ENCODE data around the gene KAT6B.

Gene KAT6B

DNA sequence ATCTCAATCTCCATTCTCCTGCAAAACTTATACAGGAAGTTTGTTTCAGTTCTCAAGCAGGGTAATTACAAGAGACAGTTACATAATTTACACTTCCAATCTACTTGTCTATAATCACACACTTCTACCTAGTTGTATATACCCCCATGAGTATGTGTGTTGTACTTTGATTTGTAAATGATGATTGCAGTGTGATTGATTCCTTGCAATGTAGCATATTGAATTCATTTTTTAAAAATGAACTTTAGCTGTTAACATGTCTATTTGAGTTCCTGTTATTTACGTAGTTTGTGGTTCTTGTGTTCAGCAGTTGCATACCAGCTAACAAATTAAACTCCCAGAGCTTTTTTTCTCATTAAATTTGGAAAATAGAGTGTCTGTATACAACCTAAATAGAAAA lies 182.6 kb downstream of the KAT6B start:
- no peak overlapping the region for H3K4me3 ChIP-seq (ENCODE audit: low read depth, low read length)

DNA sequence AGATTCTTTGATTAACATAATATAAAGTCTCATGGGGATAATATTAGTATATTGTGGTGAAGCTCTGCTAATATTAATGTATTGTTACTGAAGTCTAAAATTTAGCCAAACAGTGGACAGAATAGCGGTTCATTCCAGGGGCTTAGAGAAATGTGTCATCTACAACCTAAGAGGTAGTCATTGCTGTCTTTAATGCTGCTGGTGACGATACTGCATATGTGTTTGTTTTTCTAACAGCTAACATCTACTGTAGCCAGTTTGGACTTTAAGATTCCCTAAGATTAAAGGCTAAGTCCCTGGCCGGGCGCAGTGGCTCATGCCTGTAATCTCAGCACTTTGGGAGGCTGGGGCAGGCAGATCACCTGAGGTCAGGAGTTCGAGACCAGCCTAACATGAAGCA lies 183.0 kb downstream of the KAT6B start:
- H3K4me3 ChIP-seq (ENCODE audit: low read depth, low read length) = no peak overlapping the region

DNA sequence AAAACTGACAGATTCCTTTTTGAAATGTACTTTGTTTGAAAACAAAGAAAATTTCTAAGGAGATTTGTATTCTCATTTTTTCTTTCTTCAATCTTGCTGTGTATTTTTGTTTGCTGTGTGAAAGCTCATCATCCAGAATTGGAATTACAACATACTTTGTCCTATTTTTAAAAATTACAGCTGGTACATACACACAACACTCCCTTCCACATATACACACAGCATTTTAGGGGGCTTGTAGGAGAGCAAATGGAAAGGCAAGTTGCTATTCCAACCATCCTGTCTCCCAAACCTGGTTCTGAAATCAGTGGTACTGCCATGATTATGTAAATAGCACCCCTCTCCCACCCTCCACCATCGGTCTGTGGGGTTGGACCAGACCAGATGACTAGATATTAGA lies 184.0 kb downstream of the KAT6B start:
- H3K4me3 ChIP-seq (ENCODE audit: low read depth, low read length) = no peak overlapping the region

DNA sequence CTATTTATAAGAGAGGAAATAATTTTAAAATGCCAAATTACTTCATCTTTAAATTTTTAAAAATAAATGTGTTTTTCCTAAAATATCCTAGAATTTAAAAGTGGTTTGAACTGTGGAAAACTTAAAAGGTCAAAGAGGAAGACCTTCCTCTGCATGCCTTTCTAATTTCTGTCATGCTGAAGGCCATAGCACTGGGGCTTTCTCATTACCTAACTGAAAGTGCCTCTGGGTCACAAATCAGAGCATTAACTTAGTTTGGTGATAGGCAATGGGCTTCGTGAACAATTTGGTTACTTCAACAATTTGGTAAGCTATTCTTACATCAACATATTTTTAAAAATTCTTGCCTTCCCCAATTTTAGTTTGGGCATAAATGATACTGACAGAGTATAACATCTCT lies 184.8 kb downstream of the KAT6B start:
- H3K4me3 ChIP-seq (ENCODE audit: low read depth, low read length) = no peak overlapping the region

DNA sequence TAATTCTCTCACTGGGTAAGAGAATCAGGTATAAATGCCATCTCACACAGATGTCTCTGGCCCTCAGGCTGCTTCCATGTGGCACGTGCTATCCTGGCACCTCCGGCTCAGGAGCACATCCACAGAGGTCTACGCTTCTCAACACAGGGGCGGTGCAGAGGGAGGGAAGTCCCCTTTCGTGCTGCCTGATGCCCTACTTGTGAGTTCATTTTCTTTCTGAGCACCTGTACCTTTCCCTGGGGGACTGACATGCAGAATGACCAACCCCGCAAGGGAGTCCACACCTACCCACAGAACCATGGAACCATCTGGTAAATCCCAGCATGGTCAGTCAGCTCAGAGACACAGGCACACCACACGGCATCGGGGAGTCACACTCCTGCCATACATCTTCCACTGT lies 186.1 kb downstream of the KAT6B start:
- no peak overlapping the region for H3K4me3 ChIP-seq (ENCODE audit: low read depth, low read length)

DNA sequence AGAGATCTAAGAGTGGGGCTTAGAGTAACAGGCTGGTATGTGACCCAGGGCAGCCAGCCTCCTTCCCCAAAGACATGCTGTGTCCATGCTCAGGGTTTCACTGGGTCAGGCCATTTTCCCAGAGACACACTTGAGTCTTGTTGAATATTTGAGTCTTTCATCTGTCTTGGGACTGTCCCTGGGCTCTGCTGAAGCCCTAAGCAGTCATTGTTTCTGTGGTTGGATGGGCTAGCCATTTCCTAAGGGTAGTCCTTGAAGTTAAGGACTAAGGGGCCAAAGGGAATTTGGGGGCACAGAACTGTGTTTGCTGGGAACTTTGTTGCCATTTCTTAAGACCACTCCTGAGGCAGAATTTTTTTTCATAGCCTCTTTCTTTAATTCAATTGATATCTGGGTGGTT lies 186.6 kb downstream of the KAT6B start:
- H3K4me3 ChIP-seq (ENCODE audit: low read depth, low read length) = no peak overlapping the region

DNA sequence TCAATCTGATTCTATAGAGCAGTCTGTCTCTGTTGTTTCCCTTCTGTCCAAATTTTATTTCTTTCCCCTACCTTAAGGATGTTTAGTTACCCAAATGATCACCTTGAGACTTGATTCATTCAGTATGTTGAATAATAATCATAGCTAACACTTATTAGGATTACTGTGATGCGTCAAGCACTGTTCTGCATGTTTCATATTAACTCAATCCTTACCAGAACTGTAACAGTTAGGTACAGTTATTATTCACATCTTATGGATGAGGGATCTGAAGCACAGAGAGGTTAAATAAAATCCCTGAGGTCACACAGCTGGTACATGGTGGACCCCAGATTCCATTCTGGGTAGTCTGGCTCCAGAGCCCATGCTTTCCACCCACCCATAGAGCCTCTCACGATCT lies 187.1 kb downstream of the KAT6B start:
- H3K4me3 ChIP-seq (ENCODE audit: low read depth, low read length) = no peak overlapping the region

DNA sequence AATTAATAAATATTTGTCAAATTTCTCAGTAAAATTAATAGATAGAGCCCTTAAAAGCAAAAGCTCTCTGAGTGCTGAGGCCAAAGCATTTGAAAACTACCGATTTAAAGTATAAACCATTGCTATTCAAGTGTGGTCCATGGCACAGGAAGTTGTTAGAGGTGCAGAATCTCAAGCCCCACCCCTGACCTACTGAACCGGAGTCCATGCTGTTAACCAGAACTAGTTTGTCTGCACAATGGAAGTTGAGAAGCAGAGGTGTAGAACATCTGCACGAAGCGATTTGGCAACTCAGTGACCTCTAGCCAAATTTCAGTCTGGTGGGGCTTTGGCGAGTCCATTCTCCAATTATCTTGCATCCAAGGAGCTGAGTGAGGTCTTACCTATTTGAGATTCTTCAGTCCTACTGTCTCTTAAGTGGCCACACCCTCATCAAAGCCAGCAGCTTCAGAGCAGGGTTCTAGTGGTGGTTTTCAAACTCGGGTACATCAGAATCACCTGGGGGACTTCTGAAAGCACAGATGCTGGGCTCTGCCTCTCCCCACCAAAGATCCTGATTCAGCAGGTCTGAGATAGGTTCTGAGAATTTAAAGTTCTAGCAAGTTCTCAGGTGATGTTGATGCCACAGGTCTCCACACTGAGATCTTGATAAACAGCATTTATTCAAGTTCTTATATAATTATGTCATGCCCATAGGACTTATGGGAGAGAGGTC lies 188.3 kb downstream of the KAT6B start:
- no peak overlapping the region for H3K4me3 ChIP-seq (ENCODE audit: low read depth, low read length)

DNA sequence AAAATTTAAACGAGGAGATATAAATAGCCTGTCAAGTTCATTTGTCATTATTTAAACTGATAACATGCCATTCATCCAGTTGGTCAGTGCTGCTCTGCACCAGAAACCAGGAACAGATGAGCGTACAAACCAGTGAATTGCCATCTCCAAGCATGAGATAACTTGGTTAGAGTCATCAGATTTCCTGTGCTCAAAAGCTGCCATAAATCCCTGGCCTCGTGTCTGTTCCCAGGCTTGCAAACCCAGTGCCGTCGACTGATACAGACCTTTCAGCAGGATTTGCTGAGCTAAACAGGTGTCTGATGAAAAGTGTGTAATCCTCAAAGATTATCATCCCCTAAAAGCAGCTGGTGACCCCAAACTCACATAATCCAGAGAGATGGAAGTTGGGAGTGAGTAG lies 189.0 kb downstream of the KAT6B start:
- no peak overlapping the region for H3K4me3 ChIP-seq (ENCODE audit: low read depth, low read length)

DNA sequence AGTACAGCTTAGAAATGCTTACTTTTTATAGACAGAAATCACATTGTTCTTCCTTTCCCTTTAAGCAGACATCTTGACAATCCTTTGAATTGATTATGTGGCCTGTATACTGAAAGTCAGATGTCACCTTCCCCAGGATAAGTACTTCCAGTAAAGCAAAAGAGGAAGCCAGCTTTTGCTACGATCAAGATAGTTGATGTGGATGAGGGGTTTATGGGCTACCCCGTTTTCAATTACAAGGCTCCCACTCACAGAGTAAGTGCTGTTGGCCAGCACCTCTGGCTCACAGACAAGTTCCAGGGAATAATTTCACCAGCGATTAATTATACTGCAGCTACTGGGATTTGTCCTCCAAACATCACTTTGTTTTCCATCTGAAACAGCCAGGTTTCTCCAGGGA lies 189.9 kb downstream of the KAT6B start:
- no peak overlapping the region for H3K4me3 ChIP-seq (ENCODE audit: low read depth, low read length)

DNA sequence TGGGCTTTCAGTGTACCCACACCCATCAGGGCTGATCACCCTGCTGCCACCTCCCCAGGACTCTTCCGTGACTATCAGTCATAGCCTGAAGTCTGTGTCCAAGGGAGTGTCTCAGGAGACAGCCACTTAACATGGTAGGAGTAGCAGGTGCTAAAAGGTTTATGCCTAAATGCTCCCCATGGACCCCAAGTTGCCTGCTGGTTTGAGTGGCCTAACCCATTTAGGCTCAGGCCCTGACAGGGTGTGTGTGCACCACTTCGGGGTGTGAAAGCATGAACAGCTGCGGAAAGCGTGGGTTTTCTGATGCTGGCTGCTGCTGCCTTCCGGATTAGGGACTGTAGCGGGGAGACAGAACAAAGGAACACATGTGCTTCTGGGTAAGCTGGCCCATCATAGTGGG lies 191.9 kb downstream of the KAT6B start:
- H3K4me3 ChIP-seq (ENCODE audit: low read depth, low read length) = no peak overlapping the region

DNA sequence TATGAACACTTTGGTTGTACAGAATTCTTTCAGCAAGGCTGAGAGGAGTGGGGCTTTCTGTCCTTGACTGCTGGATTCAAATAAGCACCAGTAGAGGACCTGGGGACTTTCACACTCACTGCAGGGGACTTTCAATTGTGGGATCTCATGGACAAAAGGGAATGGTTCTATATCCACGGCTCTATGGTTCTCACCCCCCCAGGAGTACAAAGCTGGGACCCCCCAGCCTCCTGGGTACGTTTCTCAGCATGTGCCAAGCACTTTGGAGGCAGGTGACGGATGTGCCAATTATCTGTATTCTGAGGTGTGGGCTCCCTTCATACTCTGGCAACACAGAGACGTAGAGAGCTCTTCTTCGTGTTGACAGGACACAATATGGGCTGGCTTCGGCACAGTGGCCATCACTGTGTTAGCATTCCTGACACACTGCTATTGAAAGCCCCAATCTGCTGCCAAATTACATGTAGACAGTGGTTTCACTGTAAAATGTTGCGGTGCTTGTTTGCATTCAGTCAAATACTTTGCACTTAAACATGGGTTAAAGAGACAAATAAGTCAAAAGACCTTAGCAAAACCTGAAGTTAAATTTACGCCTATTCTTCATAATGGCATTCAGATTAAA lies 192.4 kb downstream of the KAT6B start:
- no peak overlapping the region for H3K4me3 ChIP-seq (ENCODE audit: low read depth, low read length)

DNA sequence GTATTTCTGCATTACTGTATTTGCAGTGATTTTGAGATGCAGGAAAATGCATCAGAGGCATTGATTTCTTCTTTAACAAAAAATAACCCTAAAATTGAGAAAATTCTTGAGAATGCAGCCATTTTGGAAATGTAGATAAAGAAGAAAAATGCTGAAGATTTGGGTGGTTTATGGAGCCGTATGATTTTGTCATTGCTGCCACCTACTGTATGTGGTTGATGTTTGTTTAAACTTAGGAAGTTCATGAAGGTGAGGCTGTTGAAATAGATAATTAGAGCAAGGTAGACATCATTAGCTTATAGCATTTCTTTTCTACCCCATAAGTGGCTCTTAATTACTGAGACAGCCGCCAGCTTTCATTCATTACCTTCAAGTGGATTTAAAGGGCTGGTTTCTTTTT lies 193.0 kb downstream of the KAT6B start:
- H3K4me3 ChIP-seq (ENCODE audit: low read depth, low read length) = no peak overlapping the region

DNA sequence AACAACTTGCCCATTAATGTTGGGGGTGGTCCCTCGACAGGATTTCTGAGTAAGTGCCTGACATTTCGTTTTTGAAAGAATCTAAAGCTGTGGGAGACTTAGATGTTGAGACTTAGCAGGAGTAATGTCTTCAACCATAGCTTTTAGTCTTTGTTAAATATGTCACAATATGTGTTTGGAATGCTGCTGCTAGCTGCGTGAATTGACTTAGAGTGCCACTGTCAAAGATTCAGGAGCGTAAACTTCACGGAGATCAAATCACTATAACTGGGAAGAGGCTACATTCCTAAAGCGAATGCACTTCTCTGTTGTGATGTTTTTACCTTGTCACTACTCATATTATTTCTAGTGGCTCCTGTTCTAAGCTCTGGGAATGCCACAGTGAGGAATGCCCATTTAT lies 193.8 kb downstream of the KAT6B start:
- no peak overlapping the region for H3K4me3 ChIP-seq (ENCODE audit: low read depth, low read length)

DNA sequence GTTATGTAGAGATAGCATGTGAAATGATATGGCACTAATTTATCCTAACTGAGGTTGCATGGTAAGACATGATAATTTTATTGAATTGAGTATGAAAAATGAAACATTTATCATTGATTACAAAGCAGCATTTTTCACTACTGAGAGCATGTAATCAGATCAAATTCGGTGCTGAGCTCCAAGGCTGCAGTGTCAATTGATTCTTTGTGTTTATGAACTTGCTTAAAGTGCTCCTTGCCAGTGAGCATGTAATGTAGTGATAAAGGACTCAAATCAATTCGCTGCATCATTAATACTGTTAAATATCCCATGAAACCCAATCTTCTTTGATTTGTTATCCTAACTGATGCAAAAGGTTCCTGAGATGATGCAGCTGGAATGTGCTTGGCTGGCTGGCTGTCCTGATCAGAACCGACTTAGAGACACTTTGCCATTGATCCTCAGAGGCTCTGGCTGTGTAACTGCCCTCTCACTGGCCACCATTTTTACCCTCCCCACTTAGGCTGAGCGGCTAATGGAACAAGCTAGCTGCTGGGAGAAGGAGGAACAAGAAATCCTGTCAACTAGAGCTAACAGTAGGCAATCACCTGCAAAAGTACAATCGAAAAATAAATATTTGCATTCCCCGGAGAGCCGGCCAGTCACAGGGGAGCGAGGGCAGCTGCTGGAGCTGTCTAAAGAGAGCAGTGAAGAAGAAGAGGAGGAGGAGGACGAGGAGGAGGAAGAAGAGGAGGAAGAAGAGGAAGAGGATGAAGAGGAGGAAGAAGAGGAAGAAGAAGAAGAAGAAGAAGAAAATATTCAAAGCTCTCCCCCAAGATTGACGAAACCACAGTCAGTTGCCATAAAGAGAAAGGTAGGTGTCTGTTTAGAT lies 195.2 kb downstream of the KAT6B start:
- no peak overlapping the region for H3K4me3 ChIP-seq (ENCODE audit: low read depth, low read length)

DNA sequence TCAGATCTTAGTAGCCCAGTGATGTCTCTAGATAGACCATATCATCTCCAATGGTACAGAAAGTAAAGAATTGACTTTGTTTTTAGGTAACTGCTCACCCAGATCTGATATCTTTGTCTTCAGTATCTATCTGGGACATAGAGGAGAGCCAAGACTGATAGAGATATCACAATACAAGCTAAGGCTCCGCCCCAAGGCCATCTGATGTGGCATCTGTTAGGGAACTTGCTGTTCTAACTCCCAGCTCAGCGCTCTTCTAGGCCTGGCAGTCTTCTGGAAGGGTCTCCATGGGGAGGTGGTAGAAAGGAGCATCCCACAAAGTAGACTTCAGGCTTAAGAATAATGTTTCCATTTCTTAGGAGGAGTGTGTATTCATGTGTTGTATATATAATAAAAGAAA lies 196.7 kb downstream of the KAT6B start:
- no peak overlapping the region for H3K4me3 ChIP-seq (ENCODE audit: low read depth, low read length)

DNA sequence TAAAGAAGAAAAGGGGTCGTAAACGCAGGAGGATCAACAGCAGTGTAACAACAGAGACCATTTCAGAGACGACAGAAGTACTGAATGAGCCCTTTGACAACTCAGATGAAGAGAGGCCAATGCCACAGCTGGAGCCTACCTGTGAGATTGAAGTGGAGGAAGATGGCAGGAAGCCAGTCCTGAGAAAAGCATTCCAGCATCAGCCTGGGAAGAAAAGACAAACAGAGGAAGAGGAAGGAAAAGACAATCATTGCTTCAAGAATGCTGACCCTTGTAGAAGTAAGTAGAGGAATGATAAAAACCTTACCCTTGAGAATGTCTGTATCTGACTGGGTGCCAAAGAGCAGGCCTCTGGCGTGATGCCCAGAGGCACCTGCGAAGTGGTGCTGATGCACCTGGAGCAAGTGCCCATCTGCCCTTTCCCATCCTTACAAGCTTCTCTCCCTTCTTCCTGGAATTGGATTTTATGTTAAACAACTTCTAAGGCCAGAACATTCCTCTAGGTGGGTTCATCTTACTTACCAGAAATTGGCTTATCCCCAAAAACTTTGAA lies 198.6 kb downstream of the KAT6B start:
- H3K4me3 ChIP-seq (ENCODE audit: low read depth, low read length) = no peak overlapping the region

DNA sequence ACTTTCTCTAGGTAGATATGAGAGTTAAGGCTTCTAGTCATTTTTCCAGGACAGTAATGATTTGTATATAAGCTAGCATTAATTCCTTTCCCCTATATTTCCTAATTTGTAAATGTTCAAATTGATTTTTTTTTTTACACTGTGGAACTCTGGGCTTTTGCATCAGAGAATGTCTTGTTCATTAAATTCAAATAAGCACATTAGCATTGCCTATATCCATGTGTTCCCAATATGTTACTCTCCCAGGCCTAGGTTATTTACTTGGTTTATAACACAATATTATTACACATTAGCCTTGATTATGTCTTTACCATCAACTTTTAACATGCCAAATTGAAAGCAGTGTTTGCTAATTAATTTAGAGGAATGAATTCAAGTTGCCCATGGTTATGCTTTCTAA lies 201.6 kb downstream of the KAT6B start:
- no peak overlapping the region for H3K4me3 ChIP-seq (ENCODE audit: low read depth, low read length)

DNA sequence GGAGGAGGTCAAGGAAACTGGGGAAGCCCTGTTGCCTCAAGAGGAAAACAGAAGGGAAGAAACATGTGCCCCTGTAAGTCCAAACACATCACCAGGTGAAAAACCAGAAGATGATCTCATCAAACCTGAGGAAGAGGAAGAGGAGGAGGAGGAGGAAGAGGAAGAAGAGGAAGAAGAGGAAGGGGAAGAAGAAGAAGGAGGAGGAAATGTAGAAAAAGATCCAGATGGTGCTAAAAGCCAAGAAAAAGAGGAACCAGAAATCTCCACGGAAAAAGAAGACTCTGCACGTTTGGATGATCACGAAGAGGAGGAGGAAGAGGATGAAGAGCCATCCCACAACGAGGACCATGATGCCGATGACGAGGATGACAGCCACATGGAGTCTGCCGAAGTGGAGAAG lies 202.3 kb downstream of the KAT6B start:
- H3K4me3 ChIP-seq (ENCODE audit: low read depth, low read length) = no peak overlapping the region

DNA sequence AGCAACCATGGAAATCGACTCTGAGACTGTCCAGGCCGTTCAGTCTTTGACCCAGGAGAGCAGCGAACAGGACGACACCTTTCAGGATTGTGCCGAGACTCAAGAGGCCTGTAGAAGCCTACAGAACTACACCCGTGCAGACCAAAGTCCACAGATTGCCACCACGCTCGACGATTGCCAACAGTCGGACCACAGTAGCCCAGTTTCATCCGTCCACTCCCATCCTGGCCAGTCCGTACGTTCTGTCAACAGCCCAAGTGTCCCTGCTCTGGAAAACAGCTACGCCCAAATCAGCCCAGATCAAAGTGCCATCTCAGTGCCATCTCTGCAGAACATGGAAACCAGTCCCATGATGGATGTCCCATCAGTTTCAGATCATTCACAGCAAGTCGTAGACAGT lies 203.0 kb downstream of the KAT6B start:
- H3K4me3 ChIP-seq (ENCODE audit: low read depth, low read length) = no peak overlapping the region

DNA sequence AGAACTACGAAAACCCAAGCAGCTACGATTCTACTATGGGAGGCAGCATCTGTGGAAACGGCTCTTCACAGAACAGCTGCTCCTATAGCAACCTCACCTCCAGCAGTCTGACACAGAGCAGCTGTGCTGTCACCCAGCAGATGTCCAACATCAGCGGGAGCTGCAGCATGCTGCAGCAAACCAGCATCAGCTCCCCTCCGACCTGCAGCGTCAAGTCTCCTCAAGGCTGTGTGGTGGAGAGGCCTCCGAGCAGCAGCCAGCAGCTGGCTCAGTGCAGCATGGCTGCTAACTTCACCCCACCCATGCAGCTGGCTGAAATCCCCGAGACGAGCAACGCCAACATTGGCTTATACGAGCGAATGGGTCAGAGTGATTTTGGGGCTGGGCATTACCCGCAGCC lies 203.5 kb downstream of the KAT6B start:
- H3K4me3 ChIP-seq (ENCODE audit: low read depth, low read length) = no peak overlapping the region

DNA sequence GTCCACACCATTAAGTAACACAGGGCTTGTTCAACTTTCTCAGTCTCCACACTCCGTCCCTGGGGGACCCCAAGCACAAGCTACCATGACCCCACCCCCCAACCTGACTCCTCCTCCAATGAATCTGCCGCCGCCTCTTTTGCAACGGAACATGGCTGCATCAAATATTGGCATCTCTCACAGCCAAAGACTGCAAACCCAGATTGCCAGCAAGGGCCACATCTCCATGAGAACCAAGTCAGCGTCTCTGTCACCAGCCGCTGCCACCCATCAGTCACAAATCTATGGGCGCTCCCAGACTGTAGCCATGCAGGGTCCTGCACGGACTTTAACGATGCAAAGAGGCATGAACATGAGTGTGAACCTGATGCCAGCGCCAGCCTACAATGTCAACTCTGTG lies 204.0 kb downstream of the KAT6B start:
- no peak overlapping the region for H3K4me3 ChIP-seq (ENCODE audit: low read depth, low read length)
